HCT116 (cell line): Measurements from ENCODE around the gene FOXO6. TPM values are rescaled to one million over a fixed set of nuclear protein-coding genes. Genes with fewer than 3 reads are reported as not detected.

ENCODE experiments used
- ATAC-seq: fragments of 200-7000 bp; cut with Tn5 transposase; 2 replicates; pipeline ENCODE4 v1.9.1; 2020; ENCODE audit warnings: mild to moderate bottlenecking, moderate library complexity
- BruUV-seq: library from RNA; stranded (reverse); fragments of 400-500 nt; replicated peaks from 2 replicates; lab custom pipeline; 2021; lab: Mats Ljungman, UMichigan
- CTCF ChIA-PET: fragments of 300-600 bp; sonication (Branson Sonifier 250); formaldehyde crosslinking; loops from one replicate; lab custom pipeline; 2021; ENCODE audit warnings: antibody characterized with exemption; lab: Charles Lee
- POLR2A ChIA-PET: fragments of 300-600, 350-600 bp; sonication (Branson Sonifier 250); formaldehyde crosslinking; loops from one replicate; lab custom pipeline; 2021; ENCODE audit warnings: antibody characterized with exemption; lab: Charles Lee
- RAD21 ChIA-PET, 2 experiments: fragments of 300-600 bp; sonication (Branson Sonifier 250); formaldehyde crosslinking; loops; one replicate each; lab custom pipeline; 2023; ENCODE audit warnings: low total read pairs in 2 of 2; ENCODE audit not compliant: uncharacterized antibody in 2 of 2, unreplicated experiment in 2 of 2, low non-redundant PET in 1 of 2; lab: Charles Lee
- DNase-seq: peaks from one replicate; pipeline ENCODE4 v3.0.0-alpha.2; 2010; ENCODE audit warnings: low read depth, low spot score
- H2AFZ ChIP-seq: fragments of 200-600 bp; shearing (Covaris generic), sonication (generic); 2 replicates; pipeline ENCODE4 v1.6.1; 2017; ENCODE audit warnings: low read depth, mixed run types, mixed read lengths, antibody characterized with exemption, low read length; ENCODE audit not compliant: poor library complexity, severe bottlenecking
- H3K27ac ChIP-seq: 2 replicates; pipeline ENCODE4 v1.5.1; 2012; ENCODE audit warnings: low read depth, low read length
- H3K27me3 ChIP-seq: fragments of 200-600 bp; sonication (generic); 2 replicates; pipeline ENCODE4 v1.6.1; 2016; ENCODE audit warnings: mixed run types, low read length, mixed read lengths; ENCODE audit not compliant: insufficient read depth
- H3K36me3 ChIP-seq, 2 experiments: fragments of 200-500 bp in 1 of 2; fragments of 200-600 bp in 1 of 2; sonication (Bioruptor generic) in 1 of 2; sonication (generic) in 1 of 2; 2 replicates each; pipeline versions ENCODE4 v1.5.1 to v1.6.1; 2014 to 2016; ENCODE audit warnings: low read length in 2 of 2, inconsistent platforms in 1 of 2, mixed read lengths in 1 of 2, mixed run types in 1 of 2; ENCODE audit not compliant: insufficient read depth in 2 of 2, control insufficient read depth in 1 of 2
- H3K4me1 ChIP-seq, 2 experiments: fragments of 200-600 bp in 1 of 2; sonication (generic) in 1 of 2; 2 replicates each; pipeline versions ENCODE4 v1.5.1 to v1.6.1; 2012 to 2017; ENCODE audit warnings: low read length in 2 of 2, inconsistent platforms in 1 of 2, mild to moderate bottlenecking in 1 of 2, mixed read lengths in 1 of 2, mixed run types in 1 of 2, moderate library complexity in 1 of 2; ENCODE audit not compliant: insufficient read depth in 2 of 2, control insufficient read depth in 1 of 2
- H3K4me2 ChIP-seq: fragments of 200-600 bp; sonication (generic); 2 replicates; pipeline ENCODE4 v1.6.1; 2017; ENCODE audit warnings: mixed run types, low read length, mixed read lengths
- H3K4me3 ChIP-seq, 2 experiments: fragments of 200-600 bp in 1 of 2; sonication (generic) in 1 of 2; replicated peaks in 1 of 2; 2 replicates each; pipeline ENCODE4 v1.5.1; 2011 to 2016; ENCODE audit warnings: low read length in 2 of 2, control low read depth in 1 of 2, low read depth in 1 of 2, mild to moderate bottlenecking in 1 of 2, mixed read lengths in 1 of 2, mixed run types in 1 of 2
- H3K79me2 ChIP-seq: fragments of 200-600 bp; sonication (generic); 2 replicates; pipeline ENCODE4 v1.6.1; 2017; ENCODE audit warnings: mild to moderate bottlenecking, mixed run types, low read length, moderate library complexity, mixed read lengths; ENCODE audit not compliant: insufficient read depth
- H3K9ac ChIP-seq: fragments of 200-600 bp; sonication (generic); 2 replicates; pipeline ENCODE4 v1.6.1; 2016; ENCODE audit warnings: low read length, mixed read lengths
- H3K9me2 ChIP-seq: fragments of 200-600 bp; sonication (generic), shearing (Covaris generic); 2 replicates; pipeline ENCODE4 v1.6.1; 2017; ENCODE audit warnings: mixed run types, mild to moderate bottlenecking, moderate library complexity; ENCODE audit not compliant: insufficient read depth
- H3K9me3 ChIP-seq, 2 experiments: fragments of 200-500 bp in 1 of 2; fragments of 200-600 bp in 1 of 2; sonication (Bioruptor generic) in 1 of 2; sonication (generic) in 1 of 2; 2 replicates each; pipeline ENCODE4 v1.6.1; 2014 to 2017; ENCODE audit warnings: low read length in 2 of 2, mixed read lengths in 2 of 2, inconsistent platforms in 1 of 2, low read depth in 1 of 2, mild to moderate bottlenecking in 1 of 2, mixed run types in 1 of 2, moderate library complexity in 1 of 2; ENCODE audit not compliant: control insufficient read depth in 1 of 2, insufficient read depth in 1 of 2
- H4K20me1 ChIP-seq: fragments of 200-600 bp; sonication (generic), shearing (Covaris generic); 2 replicates; pipeline ENCODE4 v1.6.1; 2017; ENCODE audit warnings: mixed run types, mild to moderate bottlenecking, moderate library complexity; ENCODE audit not compliant: insufficient read depth
- ATF3 ChIP-seq: IDR thresholded peaks from 2 replicates; pipeline ENCODE4 v1.6.1; 2012
- CBX3 ChIP-seq: IDR thresholded peaks from 2 replicates; pipeline ENCODE4 v1.6.1; 2012; ENCODE audit warnings: low read depth
- CEBPB ChIP-seq: IDR thresholded peaks from 2 replicates; pipeline ENCODE4 v1.6.1; 2012; ENCODE audit warnings: low read depth
- EGR1 ChIP-seq: IDR thresholded peaks from 2 replicates; pipeline ENCODE4 v1.6.1; 2012; ENCODE audit warnings: low read depth
- ELF1 ChIP-seq: IDR thresholded peaks from 2 replicates; pipeline ENCODE4 v1.6.1; 2012; ENCODE audit warnings: low read depth, borderline replicate concordance
- EZH2 ChIP-seq: fragments of 200-600 bp; sonication (generic); IDR thresholded peaks from 2 replicates; pipeline ENCODE4 v1.6.1; 2017; ENCODE audit warnings: antibody characterized with exemption, mixed run types
- EZH2phosphoT487 ChIP-seq: fragments of 200-600 bp; IDR thresholded peaks from 2 replicates; pipeline ENCODE4 v1.6.1; 2018; ENCODE audit warnings: antibody characterized with exemption, borderline replicate concordance
- FOSL1 ChIP-seq: IDR thresholded peaks from 2 replicates; pipeline ENCODE4 v1.6.1; 2012; ENCODE audit warnings: low read depth
- JUND ChIP-seq: IDR thresholded peaks from 2 replicates; pipeline ENCODE4 v1.6.1; 2012
- SIN3A ChIP-seq: IDR thresholded peaks from 2 replicates; pipeline ENCODE4 v1.6.1; 2012; ENCODE audit warnings: low read depth
- SP1 ChIP-seq: IDR thresholded peaks from 2 replicates; pipeline ENCODE4 v1.6.1; 2012; ENCODE audit warnings: low read depth
- TCF7L2 ChIP-seq: IDR thresholded peaks from 2 replicates; pipeline ENCODE4 v1.7.0; 2011; ENCODE audit warnings: borderline replicate concordance, inconsistent platforms; ENCODE audit not compliant: insufficient read depth, insufficient read length; ENCODE audit errors: extremely low read depth
- YY1 ChIP-seq: IDR thresholded peaks from 2 replicates; pipeline ENCODE4 v1.6.1; 2011; ENCODE audit warnings: low read length, low read depth, moderate library complexity, mild to moderate bottlenecking; ENCODE audit not compliant: insufficient replicate concordance; ENCODE audit errors: extremely low read depth
- ZBTB33 ChIP-seq: IDR thresholded peaks from 2 replicates; pipeline ENCODE4 v1.6.1; 2011; ENCODE audit warnings: mild to moderate bottlenecking, low read length, moderate library complexity; ENCODE audit not compliant: insufficient replicate concordance; ENCODE audit errors: extremely low read depth
- ZFX ChIP-seq: fragments of 450-650 bp; IDR thresholded peaks from 2 replicates; pipeline ENCODE4 v1.6.1; 2017
- ZNF274 ChIP-seq: fragments of 200-500 bp; sonication (Bioruptor generic); IDR thresholded peaks from 2 replicates; pipeline ENCODE4 v1.6.1; 2014; ENCODE audit warnings: mild to moderate bottlenecking, low read depth, low read length, inconsistent platforms
- intact Hi-C: fragments of 100-400 bp; cut with micrococcal nuclease; formaldehyde crosslinking; loops from 2 replicates; pipeline ENCODE4 v1.10.0; 2022
- total RNA-seq: library from RNA; stranded (reverse); gene quantifications from one replicate; pipeline ENCODE4 v1.2.1, GENCODE V29; 2021; ENCODE audit not compliant: unreplicated experiment
- TF ChIP-seq, protein P1 (sequence below): IDR thresholded peaks from 2 replicates; pipeline ENCODE4 v1.6.1; 2012
- TF ChIP-seq, protein P2 (sequence below): IDR thresholded peaks from 2 replicates; pipeline ENCODE4 v1.6.1; 2012; ENCODE audit warnings: low read depth
- TF ChIP-seq, protein P3 (sequence below), 3 experiments: fragments of 200-600 bp in 1 of 3; sonication (generic) in 1 of 3; IDR thresholded peaks in 2 of 3; conservative IDR thresholded peaks in 1 of 3; 2 replicates each; pipeline ENCODE4 v1.5.1; 2012 to 2017; ENCODE audit warnings: low read depth in 2 of 3, low read length in 2 of 3, antibody characterized with exemption in 1 of 3, borderline replicate concordance in 1 of 3, control low read depth in 1 of 3, mild to moderate bottlenecking in 1 of 3, mixed read lengths in 1 of 3, mixed run types in 1 of 3, moderate library complexity in 1 of 3; ENCODE audit not compliant: insufficient read depth in 1 of 3

Gene FOXO6
- total RNA-seq, 1 experiment from 2014 or later, result 7.0 TPM

GRCh38 chr1:41328780-41329640 is 32.2 kb upstream of the FOXO6 start:
- Histone ChIP-seq H3K9ac (no peak overlapping the region), H3K4me3 (no peak overlapping the region), H3K36me3 (no peaks in the 10 kb centered on the region), H3K27me3 (no peaks in the 10 kb centered on the region), H3K9me3 (no peaks in the 10 kb centered on the region; a peak in 1 of 4 replicates), H3K79me2 (no peaks in the 10 kb centered on the region), H2AFZ (no peak overlapping the region), H3K4me2 (no peak overlapping the region), H3K27ac (no peak overlapping the region), H4K20me1 (no peaks in the 10 kb centered on the region), H3K4me1 (peaks cover 6 to 20% of the 10 kb centered on the region in 2 experiments; a peak in 3 of 4 replicates), H3K9me2 (no peaks in the 10 kb centered on the region)
- DNase-seq (no peak), ATAC-seq (no peak)
- intact Hi-C loops, result no loop called here
- ChIA-PET RAD21 (no interaction called here), CTCF (no interaction called here), POLR2A (interaction anchor here (1.6 kb wide), 1 partner anchor 13 kb away, joined by 3 read pairs; no protein-coding TSS in a partner anchor)
- no TSS peak for BruUV-seq
- TF ChIP-seq ZNF274 (no peak), CEBPB (no peak), TCF7L2 (no peak), YY1 (no peak), FOSL1 (no peak), EZH2 (no peak), SP1 (no peak), ZFX (no peak), JUND (no peak), EGR1 (no peak), ZBTB33 (no peak), ATF3 (no peak), CBX3 (no peak), EZH2phosphoT487 (no peak), ELF1 (no peak), SIN3A (no peak)
- TF ChIP-seq, protein P1, sequence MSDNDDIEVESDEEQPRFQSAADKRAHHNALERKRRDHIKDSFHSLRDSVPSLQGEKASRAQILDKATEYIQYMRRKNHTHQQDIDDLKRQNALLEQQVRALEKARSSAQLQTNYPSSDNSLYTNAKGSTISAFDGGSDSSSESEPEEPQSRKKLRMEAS, result no peak
- TF ChIP-seq, protein P2, sequence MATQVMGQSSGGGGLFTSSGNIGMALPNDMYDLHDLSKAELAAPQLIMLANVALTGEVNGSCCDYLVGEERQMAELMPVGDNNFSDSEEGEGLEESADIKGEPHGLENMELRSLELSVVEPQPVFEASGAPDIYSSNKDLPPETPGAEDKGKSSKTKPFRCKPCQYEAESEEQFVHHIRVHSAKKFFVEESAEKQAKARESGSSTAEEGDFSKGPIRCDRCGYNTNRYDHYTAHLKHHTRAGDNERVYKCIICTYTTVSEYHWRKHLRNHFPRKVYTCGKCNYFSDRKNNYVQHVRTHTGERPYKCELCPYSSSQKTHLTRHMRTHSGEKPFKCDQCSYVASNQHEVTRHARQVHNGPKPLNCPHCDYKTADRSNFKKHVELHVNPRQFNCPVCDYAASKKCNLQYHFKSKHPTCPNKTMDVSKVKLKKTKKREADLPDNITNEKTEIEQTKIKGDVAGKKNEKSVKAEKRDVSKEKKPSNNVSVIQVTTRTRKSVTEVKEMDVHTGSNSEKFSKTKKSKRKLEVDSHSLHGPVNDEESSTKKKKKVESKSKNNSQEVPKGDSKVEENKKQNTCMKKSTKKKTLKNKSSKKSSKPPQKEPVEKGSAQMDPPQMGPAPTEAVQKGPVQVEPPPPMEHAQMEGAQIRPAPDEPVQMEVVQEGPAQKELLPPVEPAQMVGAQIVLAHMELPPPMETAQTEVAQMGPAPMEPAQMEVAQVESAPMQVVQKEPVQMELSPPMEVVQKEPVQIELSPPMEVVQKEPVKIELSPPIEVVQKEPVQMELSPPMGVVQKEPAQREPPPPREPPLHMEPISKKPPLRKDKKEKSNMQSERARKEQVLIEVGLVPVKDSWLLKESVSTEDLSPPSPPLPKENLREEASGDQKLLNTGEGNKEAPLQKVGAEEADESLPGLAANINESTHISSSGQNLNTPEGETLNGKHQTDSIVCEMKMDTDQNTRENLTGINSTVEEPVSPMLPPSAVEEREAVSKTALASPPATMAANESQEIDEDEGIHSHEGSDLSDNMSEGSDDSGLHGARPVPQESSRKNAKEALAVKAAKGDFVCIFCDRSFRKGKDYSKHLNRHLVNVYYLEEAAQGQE, result no peak
- TF ChIP-seq, protein P3, sequence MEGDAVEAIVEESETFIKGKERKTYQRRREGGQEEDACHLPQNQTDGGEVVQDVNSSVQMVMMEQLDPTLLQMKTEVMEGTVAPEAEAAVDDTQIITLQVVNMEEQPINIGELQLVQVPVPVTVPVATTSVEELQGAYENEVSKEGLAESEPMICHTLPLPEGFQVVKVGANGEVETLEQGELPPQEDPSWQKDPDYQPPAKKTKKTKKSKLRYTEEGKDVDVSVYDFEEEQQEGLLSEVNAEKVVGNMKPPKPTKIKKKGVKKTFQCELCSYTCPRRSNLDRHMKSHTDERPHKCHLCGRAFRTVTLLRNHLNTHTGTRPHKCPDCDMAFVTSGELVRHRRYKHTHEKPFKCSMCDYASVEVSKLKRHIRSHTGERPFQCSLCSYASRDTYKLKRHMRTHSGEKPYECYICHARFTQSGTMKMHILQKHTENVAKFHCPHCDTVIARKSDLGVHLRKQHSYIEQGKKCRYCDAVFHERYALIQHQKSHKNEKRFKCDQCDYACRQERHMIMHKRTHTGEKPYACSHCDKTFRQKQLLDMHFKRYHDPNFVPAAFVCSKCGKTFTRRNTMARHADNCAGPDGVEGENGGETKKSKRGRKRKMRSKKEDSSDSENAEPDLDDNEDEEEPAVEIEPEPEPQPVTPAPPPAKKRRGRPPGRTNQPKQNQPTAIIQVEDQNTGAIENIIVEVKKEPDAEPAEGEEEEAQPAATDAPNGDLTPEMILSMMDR (IDR thresholded peaks at IDR 0.05 in 2 of 3, conservative IDR thresholded peaks at IDR 0.05 in 1 of 3; ENCODE audit: borderline replicate concordance in 1 of 3, insufficient read depth in 1 of 3, low read depth in 2 of 3, low read length in 2 of 3), result no peak
